ENCODE results near the gene NUDT19. TPM values are rescaled to one million over a fixed set of nuclear protein-coding genes. Genes with fewer than 3 reads are reported as not detected.

Gene NUDT19
- total and polyA plus RNA-seq, 9 donors = 5.3 to 9.4 (median 8.4) TPM

DNA sequence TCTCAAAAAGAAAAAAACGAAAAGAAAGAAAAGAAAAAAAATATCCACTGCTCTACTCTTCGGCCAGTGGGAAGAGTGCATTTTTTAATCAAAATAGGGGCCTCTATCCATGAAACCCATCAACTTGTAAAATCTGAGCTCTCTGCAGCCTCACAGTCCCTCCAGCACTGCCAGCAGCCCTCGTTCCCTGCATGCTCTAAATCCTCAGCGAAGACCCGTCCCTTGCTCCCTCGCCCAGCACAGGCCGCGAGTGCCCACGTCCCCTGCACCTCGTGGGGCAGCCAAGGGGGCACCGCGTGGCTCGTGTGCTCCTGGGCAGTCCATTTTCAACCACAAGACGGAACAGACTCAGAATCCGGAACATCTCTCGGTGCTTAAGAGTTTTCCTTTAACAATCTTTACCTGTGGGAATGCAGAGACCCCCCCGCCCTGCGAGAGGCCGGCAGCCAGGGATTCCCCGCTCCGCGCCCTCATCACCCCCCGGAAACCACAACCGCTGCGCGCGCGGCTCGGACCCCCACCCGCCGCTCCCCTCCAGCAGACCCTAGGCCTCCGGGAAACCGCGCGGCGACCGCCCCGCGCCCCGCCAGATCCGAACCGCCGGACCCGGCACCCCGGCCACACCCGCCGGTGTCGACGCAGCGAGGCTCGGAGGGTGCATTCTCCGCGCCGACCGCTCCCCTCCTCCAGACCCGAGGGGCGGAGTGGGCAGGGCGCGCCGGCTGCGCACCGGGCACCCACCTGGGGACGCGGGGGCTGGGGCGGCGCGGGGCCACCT is 17.3 kb upstream of the NUDT19 start:
- Histone ChIP-seq H3K4me1 (ENCODE audit: control insufficient read depth, insufficient read depth, low read length) (peaks cover 36% of the 10 kb centered on the region), H3K36me3 (ENCODE audit: control insufficient read depth, insufficient read depth, low read length) (no peaks in the 10 kb centered on the region), H3K4me3 (ENCODE audit: low read length) (peak overlapping the region; percentile 81), H3K9me3 (replicated peaks; ENCODE audit: control insufficient read depth, low read depth, low read length) (no peaks in the 10 kb centered on the region), H3K27me3 (ENCODE audit: control insufficient read depth, insufficient read depth, low read length) (peaks cover 37% of the 10 kb centered on the region), H3K27ac (ENCODE audit: low read length) (no peak overlapping the region)
- under 1% methylated on average over 51 of the region's 67 CpGs for WGBS (ENCODE audit: insufficient coverage)
- DNase-seq = no peak

DNA sequence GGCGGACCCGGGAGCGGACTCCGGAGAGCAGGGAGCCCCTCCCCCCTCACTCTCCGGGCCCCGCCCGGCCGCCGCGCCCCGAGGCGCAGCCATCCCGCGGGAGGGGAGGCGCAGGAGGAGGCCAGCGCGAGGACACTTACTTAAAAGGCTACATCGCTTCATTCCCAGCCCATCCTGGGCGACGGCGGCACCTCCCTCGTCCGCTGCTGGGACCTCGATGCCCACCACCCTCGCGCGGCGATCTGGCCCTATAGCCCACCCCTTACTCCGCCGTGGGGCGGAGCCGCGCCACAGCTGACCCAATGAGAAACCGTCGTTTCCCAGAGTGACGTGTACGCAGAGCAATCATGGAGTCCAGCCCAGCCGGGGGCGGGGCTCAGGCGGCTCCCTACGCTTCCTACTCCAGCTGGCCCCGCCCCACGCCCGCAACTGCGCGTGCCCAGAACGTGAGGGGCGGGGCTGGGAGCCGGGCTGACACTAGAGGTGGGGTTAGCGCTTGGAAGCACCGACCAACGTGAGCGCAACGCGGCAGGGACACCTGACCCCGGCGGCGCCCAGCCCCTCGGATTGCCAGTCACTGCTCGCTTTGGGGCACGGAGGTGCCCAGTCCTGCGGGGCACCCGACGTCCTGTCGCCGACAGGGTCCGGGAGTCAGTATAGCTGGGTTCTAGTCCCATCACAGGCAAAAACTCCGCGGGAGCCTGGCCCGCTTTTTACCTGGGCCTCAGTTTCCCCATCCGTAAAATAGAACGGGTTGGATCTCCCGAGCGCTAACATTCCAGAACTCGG is 16.5 kb upstream of the NUDT19 start, which contains the start of gene ANKRD27:
TSS of gene ANKRD27 (minus strand) at position 250 of the 789 bp plus-strand sequence. CDS start 16,165 bp downstream, outside the sequence.
- peak within 1 kb of the TSS; percentile 81 for H3K4me3 ChIP-seq (ENCODE audit: low read length)
- H3K27ac ChIP-seq (ENCODE audit: low read length) = peak within 1 kb of the TSS; percentile 35
- H3K9me3 ChIP-seq (replicated peaks; ENCODE audit: control insufficient read depth, low read depth, low read length) = no peaks in the 10 kb centered on the region
- H3K36me3 ChIP-seq (ENCODE audit: control insufficient read depth, insufficient read depth, low read length) = no peaks in the 10 kb centered on the region
- DNase-seq = peak; percentile 99
- H3K27me3 ChIP-seq (ENCODE audit: control insufficient read depth, insufficient read depth, low read length) = peaks cover 42% of the 10 kb centered on the region
- H3K4me1 ChIP-seq (ENCODE audit: control insufficient read depth, insufficient read depth, low read length) = peaks cover 36% of the 10 kb centered on the region
- WGBS (ENCODE audit: insufficient coverage) = under 1% methylated on average over 68 of the region's 75 CpGs

DNA sequence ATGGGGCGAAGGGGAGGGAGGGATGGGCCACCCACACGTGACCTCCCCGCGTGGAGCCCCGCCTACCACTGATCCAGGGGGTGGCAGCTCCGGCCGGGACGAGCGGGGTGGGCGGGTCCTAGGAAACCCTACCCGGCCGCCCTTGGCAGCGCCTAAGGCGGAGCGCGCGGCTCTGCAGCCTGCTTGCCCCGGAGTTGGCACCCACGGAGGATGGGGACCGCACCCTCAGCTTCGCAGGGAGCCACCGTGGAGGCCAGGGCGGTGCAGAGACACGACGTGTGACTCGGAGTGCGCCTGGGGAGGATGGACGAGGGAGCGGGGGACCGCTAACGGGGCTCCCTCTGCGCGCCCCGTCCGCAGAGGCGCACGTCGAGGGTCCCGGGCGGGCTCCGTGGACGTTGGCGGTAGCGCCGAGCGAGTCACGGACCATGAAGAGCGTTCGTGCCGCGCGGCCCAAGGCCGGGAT is 15.9 kb upstream of the NUDT19 start, which contains the start of gene RGS9BP:
TSS of gene RGS9BP (plus strand) at position 129 of the 466 bp plus-strand sequence. CDS start 416 bp downstream, outside the sequence.
- H3K36me3 ChIP-seq (ENCODE audit: control insufficient read depth, insufficient read depth, low read length) = no peaks in the 10 kb centered on the region
- 2% methylated on average over 53 of the region's 53 CpGs for WGBS (ENCODE audit: insufficient coverage)
- peaks cover 43% of the 10 kb centered on the region for H3K27me3 ChIP-seq (ENCODE audit: control insufficient read depth, insufficient read depth, low read length)
- H3K9me3 ChIP-seq (replicated peaks; ENCODE audit: control insufficient read depth, low read depth, low read length) = no peaks in the 10 kb centered on the region
- H3K27ac ChIP-seq (ENCODE audit: low read length) = peak within 1 kb of the TSS; percentile 35
- peaks cover 36% of the 10 kb centered on the region for H3K4me1 ChIP-seq (ENCODE audit: control insufficient read depth, insufficient read depth, low read length)
- DNase-seq = peak; percentile 73
- H3K4me3 ChIP-seq (ENCODE audit: low read length) = peak within 1 kb of the TSS; percentile 81

DNA sequence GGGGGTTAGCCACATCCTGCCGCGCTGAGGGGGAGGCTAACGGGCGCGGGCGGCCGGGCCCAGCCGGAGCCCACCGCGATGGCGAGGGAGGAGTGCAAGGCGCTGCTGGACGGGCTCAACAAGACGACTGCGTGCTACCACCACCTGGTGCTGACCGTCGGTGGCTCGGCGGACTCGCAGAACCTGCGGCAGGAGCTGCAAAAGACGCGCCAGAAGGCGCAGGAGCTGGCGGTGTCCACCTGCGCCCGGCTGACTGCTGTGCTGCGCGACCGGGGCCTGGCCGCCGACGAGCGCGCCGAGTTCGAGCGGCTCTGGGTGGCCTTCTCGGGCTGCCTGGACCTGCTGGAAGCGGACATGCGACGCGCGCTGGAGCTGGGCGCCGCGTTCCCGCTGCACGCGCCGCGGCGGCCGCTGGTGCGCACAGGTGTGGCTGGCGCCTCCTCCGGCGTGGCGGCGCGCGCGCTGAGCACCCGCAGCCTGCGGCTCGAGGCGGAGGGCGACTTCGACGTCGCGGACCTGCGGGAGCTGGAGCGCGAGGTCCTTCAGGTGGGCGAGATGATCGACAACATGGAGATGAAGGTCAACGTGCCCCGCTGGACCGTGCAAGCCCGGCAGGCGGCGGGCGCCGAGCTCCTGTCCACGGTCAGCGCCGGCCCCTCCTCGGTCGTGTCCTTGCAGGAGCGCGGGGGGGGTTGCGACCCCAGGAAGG is 15.3 kb upstream of the NUDT19 start:
- Histone ChIP-seq H3K36me3 (ENCODE audit: control insufficient read depth, insufficient read depth, low read length) (no peaks in the 10 kb centered on the region), H3K4me3 (ENCODE audit: low read length) (no peak overlapping the region), H3K4me1 (ENCODE audit: control insufficient read depth, insufficient read depth, low read length) (peaks cover 36% of the 10 kb centered on the region), H3K27me3 (ENCODE audit: control insufficient read depth, insufficient read depth, low read length) (peaks cover 43% of the 10 kb centered on the region), H3K9me3 (replicated peaks; ENCODE audit: control insufficient read depth, low read depth, low read length) (no peaks in the 10 kb centered on the region), H3K27ac (ENCODE audit: low read length) (no peak overlapping the region)
- under 1% methylated on average over 93 of the region's 93 CpGs for WGBS (ENCODE audit: insufficient coverage)
- no peak for DNase-seq

DNA sequence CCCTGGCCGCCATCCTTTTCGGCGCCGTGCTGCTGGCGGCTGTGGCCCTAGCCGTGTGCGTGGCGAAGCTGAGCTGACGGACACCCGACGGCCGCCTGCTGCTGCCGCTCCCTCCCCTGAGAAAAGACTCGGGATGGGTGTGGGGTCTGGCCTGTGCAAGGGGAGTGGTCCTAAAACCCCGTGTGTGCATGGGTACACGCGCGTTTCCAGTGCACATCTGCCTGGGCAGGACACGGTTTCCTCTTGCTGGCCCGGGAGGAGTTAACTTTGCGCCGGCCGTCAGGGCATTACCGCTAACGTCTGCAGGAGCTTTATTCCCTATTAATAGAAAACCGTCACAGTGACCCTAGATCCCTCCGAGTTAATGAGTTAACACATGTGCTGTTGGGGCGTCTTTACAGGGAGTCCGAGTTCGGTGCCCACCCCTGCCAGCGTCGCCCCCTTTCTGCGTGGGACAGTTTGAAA is 14.7 kb upstream of the NUDT19 start:
- Histone ChIP-seq H3K4me1 (ENCODE audit: control insufficient read depth, insufficient read depth, low read length) (peaks cover 36% of the 10 kb centered on the region), H3K27ac (ENCODE audit: low read length) (no peak overlapping the region)

DNA sequence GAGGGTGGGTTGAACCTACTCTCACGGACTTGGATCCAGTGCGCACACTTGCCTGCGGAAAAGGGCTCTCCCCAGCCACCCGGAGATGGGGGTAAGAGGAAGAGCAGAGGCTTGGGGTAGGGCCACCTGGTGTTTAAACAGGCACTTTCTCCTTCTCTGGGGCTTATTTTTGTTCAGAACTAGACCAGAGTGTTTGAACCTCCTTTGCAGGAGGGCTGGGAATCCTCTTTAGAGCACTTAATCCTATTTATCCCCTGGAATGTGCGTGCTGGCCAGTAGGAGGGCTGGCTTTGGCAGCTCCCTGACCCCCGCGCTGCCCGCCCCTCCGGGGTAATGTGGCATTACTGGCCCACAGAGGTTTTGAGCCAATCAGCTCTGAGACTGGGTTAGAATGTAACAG is 14.0 kb upstream of the NUDT19 start:
- Histone ChIP-seq H3K4me1 (ENCODE audit: control insufficient read depth, insufficient read depth, low read length) (peaks cover 36% of the 10 kb centered on the region), H3K4me3 (ENCODE audit: low read length) (no peak overlapping the region), H3K9me3 (replicated peaks; ENCODE audit: control insufficient read depth, low read depth, low read length) (no peaks in the 10 kb centered on the region), H3K27me3 (ENCODE audit: control insufficient read depth, insufficient read depth, low read length) (peaks cover 47% of the 10 kb centered on the region), H3K36me3 (ENCODE audit: control insufficient read depth, insufficient read depth, low read length) (no peaks in the 10 kb centered on the region), H3K27ac (ENCODE audit: low read length) (no peak overlapping the region)
- DNase-seq = peak; percentile 44
- WGBS (ENCODE audit: insufficient coverage) = no CpG with 5 or more reads among the region's 9 CpGs

More for the DNA sequence above, 14.7 kb upstream of the NUDT19 start:
- DNase-seq = no peak
- H3K9me3 ChIP-seq (replicated peaks; ENCODE audit: control insufficient read depth, low read depth, low read length) = no peaks in the 10 kb centered on the region
- 2% methylated on average over 18 of the region's 33 CpGs for WGBS (ENCODE audit: insufficient coverage)
- H3K4me3 ChIP-seq (ENCODE audit: low read length) = no peak overlapping the region
- H3K36me3 ChIP-seq (ENCODE audit: control insufficient read depth, insufficient read depth, low read length) = no peaks in the 10 kb centered on the region
- peaks cover 47% of the 10 kb centered on the region for H3K27me3 ChIP-seq (ENCODE audit: control insufficient read depth, insufficient read depth, low read length)

DNA sequence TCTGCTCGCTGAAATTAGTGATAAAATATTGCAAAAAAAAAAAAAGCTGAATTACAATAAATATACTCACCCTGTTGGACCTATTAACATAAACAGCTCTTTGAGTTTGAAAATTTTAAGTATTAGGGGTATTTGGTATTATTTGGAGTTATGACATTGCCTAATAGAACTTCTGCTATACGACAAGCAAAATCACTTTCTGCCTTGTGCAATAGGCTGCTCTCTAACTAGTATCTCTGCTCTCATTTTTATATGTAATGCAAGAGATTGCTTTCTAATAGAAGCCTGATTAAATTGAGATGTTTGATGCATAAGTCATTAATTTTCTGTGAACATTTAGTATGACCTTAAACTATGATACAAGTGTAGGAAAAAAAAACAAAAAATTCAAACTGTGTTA is 10.6 kb upstream of the NUDT19 start:
- Histone ChIP-seq H3K4me3 (ENCODE audit: low read length) (no peak overlapping the region), H3K4me1 (ENCODE audit: control insufficient read depth, insufficient read depth, low read length) (peaks cover 15% of the 10 kb centered on the region), H3K27ac (ENCODE audit: low read length) (no peak overlapping the region), H3K27me3 (ENCODE audit: control insufficient read depth, insufficient read depth, low read length) (peaks cover 39% of the 10 kb centered on the region), H3K36me3 (ENCODE audit: control insufficient read depth, insufficient read depth, low read length) (no peaks in the 10 kb centered on the region), H3K9me3 (replicated peaks; ENCODE audit: control insufficient read depth, low read depth, low read length) (no peaks in the 10 kb centered on the region)
- WGBS (ENCODE audit: insufficient coverage) = no CpG with 5 or more reads among the region's 2 CpGs
- no peak for DNase-seq

DNA sequence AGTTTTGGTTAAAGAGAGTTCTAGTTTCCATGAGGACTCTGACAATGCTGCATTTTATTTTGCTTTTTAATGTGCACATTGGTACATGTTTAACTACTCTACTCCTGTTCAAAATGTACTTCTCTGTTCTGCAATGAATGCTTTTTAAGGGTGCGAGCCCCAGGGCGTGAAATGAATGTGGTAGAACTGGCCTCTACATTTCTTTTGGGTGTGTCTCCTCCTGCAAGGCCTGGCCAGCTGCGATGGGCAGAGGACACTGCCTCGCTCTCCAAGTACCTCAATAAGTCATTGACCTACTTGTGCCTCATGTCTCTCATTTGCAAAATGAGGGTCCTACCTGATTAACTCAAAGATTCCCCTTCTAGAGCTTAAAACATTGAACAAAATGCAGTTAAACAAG is 9.3 kb upstream of the NUDT19 start:
- DNase-seq = no peak
- H3K36me3 ChIP-seq (ENCODE audit: control insufficient read depth, insufficient read depth, low read length) = no peaks in the 10 kb centered on the region
- H3K9me3 ChIP-seq (replicated peaks; ENCODE audit: control insufficient read depth, low read depth, low read length) = no peaks in the 10 kb centered on the region
- H3K27me3 ChIP-seq (ENCODE audit: control insufficient read depth, insufficient read depth, low read length) = peaks cover 26% of the 10 kb centered on the region
- no peak overlapping the region for H3K27ac ChIP-seq (ENCODE audit: low read length)
- WGBS (ENCODE audit: insufficient coverage) = 90% methylated on average over 3 of the region's 4 CpGs
- no peak overlapping the region for H3K4me3 ChIP-seq (ENCODE audit: low read length)
- peaks cover 6% of the 10 kb centered on the region for H3K4me1 ChIP-seq (ENCODE audit: control insufficient read depth, insufficient read depth, low read length)

DNA sequence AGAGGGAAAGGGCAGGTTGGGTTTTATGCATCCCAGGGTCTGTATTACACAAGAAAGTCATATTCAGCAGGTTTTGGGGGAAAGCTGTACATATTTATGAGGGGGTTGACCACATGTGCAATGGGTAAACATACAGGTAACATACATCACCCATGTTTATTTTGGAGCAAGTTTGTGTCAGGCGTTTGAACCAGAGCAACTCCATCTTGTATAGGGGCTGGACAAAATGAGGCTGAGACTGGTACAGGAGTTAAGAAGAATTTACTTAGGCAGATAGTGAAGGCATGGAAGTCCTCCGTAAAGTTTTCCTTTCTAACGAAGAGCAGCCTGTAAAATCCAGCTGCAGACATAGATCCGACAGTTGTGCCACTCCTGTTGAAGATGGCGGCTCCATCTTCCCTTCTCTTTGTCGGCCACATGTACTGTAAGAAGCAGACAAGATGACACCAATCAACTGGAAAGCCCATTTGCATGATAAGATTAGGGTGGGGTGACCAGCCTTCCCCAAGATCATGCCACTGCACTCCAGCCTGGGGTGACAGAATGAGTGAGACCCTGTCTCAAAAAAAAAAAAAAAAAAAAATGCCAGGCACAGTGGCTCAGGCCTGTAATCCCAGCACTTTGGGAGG is 4.7 kb upstream of the NUDT19 start:
- DNase-seq = no peak
- H3K4me3 ChIP-seq (ENCODE audit: low read length) = no peak overlapping the region
- H3K9me3 ChIP-seq (replicated peaks; ENCODE audit: control insufficient read depth, low read depth, low read length) = no peaks in the 10 kb centered on the region
- no peak overlapping the region for H3K27ac ChIP-seq (ENCODE audit: low read length)
- H3K4me1 ChIP-seq (ENCODE audit: control insufficient read depth, insufficient read depth, low read length) = peaks cover 6% of the 10 kb centered on the region
- 85% methylated on average over 5 of the region's 6 CpGs for WGBS (ENCODE audit: insufficient coverage)
- no peaks in the 10 kb centered on the region for H3K27me3 ChIP-seq (ENCODE audit: control insufficient read depth, insufficient read depth, low read length)
- H3K36me3 ChIP-seq (ENCODE audit: control insufficient read depth, insufficient read depth, low read length) = no peaks in the 10 kb centered on the region

All from muscle of leg (tissue), 11 donors.